H9 (cell line): ENCODE measurements around the gene KAT6B. TPM values are rescaled to one million over a fixed set of nuclear protein-coding genes. Genes with fewer than 3 reads are reported as not detected.

Experiments
- DNase-seq: peaks from one replicate; pipeline ENCODE4 v3.0.0-alpha.2; 2017
- H2AFZ ChIP-seq: one replicate; pipeline ENCODE4 v1.6.1; 2013; ENCODE audit warnings: mild to moderate bottlenecking, low read length, control low read depth, moderate library complexity
- H2AK5ac ChIP-seq: 2 replicates; pipeline ENCODE4 v1.6.1; 2013; ENCODE audit warnings: low read length, control low read depth, mixed read lengths; ENCODE audit not compliant: insufficient read length
- H2BK120ac ChIP-seq: one replicate; pipeline ENCODE4 v1.6.1; 2013; ENCODE audit warnings: low read depth, mild to moderate bottlenecking, low read length, control low read depth, inconsistent platforms; ENCODE audit not compliant: poor library complexity, severe bottlenecking
- H2BK12ac ChIP-seq: 2 replicates; pipeline ENCODE4 v1.6.1; 2013; ENCODE audit warnings: low read length, control low read depth, mixed read lengths, low read depth; ENCODE audit not compliant: insufficient read length
- H2BK15ac ChIP-seq: 2 replicates; pipeline ENCODE4 v1.6.1; 2013; ENCODE audit warnings: low read depth, low read length, control low read depth
- H2BK20ac ChIP-seq: one replicate; pipeline ENCODE4 v1.6.1; 2013; ENCODE audit warnings: low read depth, mild to moderate bottlenecking, low read length, control low read depth, inconsistent platforms; ENCODE audit not compliant: poor library complexity, severe bottlenecking
- H2BK5ac ChIP-seq: 2 replicates; pipeline ENCODE4 v1.6.1; 2013; ENCODE audit warnings: low read length, control low read depth, mixed read lengths; ENCODE audit not compliant: insufficient read length
- H3K14ac ChIP-seq: 2 replicates; pipeline ENCODE4 v1.6.1; 2013; ENCODE audit warnings: low read length, control low read depth; ENCODE audit not compliant: insufficient read depth
- H3K18ac ChIP-seq: 2 replicates; pipeline ENCODE4 v1.6.1; 2013; ENCODE audit warnings: low read depth, mild to moderate bottlenecking, mixed read lengths, low read length, control low read depth; ENCODE audit not compliant: insufficient read length
- H3K23ac ChIP-seq: 2 replicates; pipeline ENCODE4 v1.6.1; 2013; ENCODE audit warnings: low read length, control low read depth, mixed read lengths, low read depth; ENCODE audit not compliant: insufficient read length
- H3K23me2 ChIP-seq: 2 replicates; pipeline ENCODE4 v1.6.1; 2013; ENCODE audit warnings: low read depth, mild to moderate bottlenecking, mixed read lengths, low read length, control low read depth; ENCODE audit not compliant: insufficient read length, poor library complexity, severe bottlenecking
- H3K27ac ChIP-seq: 2 replicates; pipeline ENCODE4 v1.5.1; 2013; ENCODE audit warnings: low read length, control low read depth, mixed read lengths, low read depth; ENCODE audit not compliant: insufficient read length
- H3K27me3 ChIP-seq: 2 replicates; pipeline ENCODE4 v1.6.1; 2013; ENCODE audit warnings: low read length, control low read depth, inconsistent platforms; ENCODE audit not compliant: insufficient read depth
- H3K4ac ChIP-seq: 2 replicates; pipeline ENCODE4 v1.6.1; 2013; ENCODE audit warnings: low read depth, mild to moderate bottlenecking, control low read depth, inconsistent platforms, low read length, moderate library complexity
- H3K4me1 ChIP-seq: 2 replicates; pipeline ENCODE4 v1.6.1; 2013; ENCODE audit warnings: low read length, control low read depth, inconsistent platforms; ENCODE audit not compliant: insufficient read depth
- H3K4me2 ChIP-seq: 2 replicates; pipeline ENCODE4 v1.6.1; 2013; ENCODE audit warnings: low read length, control low read depth, mixed read lengths; ENCODE audit not compliant: insufficient read length, insufficient read depth
- H3K56ac ChIP-seq: 2 replicates; pipeline ENCODE4 v1.6.1; 2013; ENCODE audit warnings: low read depth, mild to moderate bottlenecking, mixed read lengths, low read length, control low read depth; ENCODE audit not compliant: insufficient read length
- H3K79me1 ChIP-seq: 2 replicates; pipeline ENCODE4 v1.6.1; 2013; ENCODE audit warnings: low read depth, mild to moderate bottlenecking, moderate library complexity, low read length, control low read depth, inconsistent platforms; ENCODE audit not compliant: insufficient read depth, poor library complexity, severe bottlenecking
- H3K79me2 ChIP-seq: 2 replicates; pipeline ENCODE4 v1.6.1; 2013; ENCODE audit warnings: low read length, control low read depth, inconsistent platforms; ENCODE audit not compliant: insufficient read depth
- H3K9ac ChIP-seq: 2 replicates; pipeline ENCODE4 v1.6.1; 2013; ENCODE audit warnings: low read length, control low read depth, mixed read lengths; ENCODE audit not compliant: insufficient read length; ENCODE audit errors: extremely low read depth
- H3K9me3 ChIP-seq: one replicate; pipeline ENCODE4 v1.6.1; 2013; ENCODE audit warnings: low read depth, low read length, inconsistent platforms; ENCODE audit not compliant: control insufficient read depth
- H3T11ph ChIP-seq: one replicate; pipeline ENCODE4 v1.6.1; 2013; ENCODE audit warnings: mild to moderate bottlenecking, low read length, control low read depth, inconsistent platforms
- H4K20me1 ChIP-seq: one replicate; pipeline ENCODE4 v1.6.1; 2013; ENCODE audit not compliant: control insufficient read depth, insufficient read length, insufficient read depth
- H4K5ac ChIP-seq: 2 replicates; pipeline ENCODE4 v1.6.1; 2013; ENCODE audit warnings: low read depth, mild to moderate bottlenecking, mixed read lengths, low read length, control low read depth; ENCODE audit not compliant: insufficient read length
- H4K8ac ChIP-seq: replicated peaks from 2 replicates; pipeline ENCODE4 v1.6.1; 2013; ENCODE audit warnings: low read length, control low read depth, mixed read lengths, low read depth; ENCODE audit not compliant: insufficient read length
- H4K91ac ChIP-seq: 2 replicates; pipeline ENCODE4 v1.6.1; 2013; ENCODE audit warnings: low read depth, mild to moderate bottlenecking, moderate library complexity, mixed read lengths, low read length, control low read depth; ENCODE audit not compliant: insufficient read length
- H3K27ac Mint-ChIP-seq, 3 experiments: 2 replicates in 2 of 3; 3 replicates in 1 of 3; pipeline ENCODE4 v1.8.0; 2020 to 2021; ENCODE audit warnings: mixed read lengths in 3 of 3, mild to moderate bottlenecking in 1 of 3, moderate library complexity in 1 of 3
- H3K27me3 Mint-ChIP-seq: 2 replicates; pipeline ENCODE4 v1.8.0; 2021; ENCODE audit warnings: low read depth, mild to moderate bottlenecking, moderate library complexity, mixed read lengths
- H3K36me3 Mint-ChIP-seq, 3 experiments: 2 replicates in 2 of 3; 3 replicates in 1 of 3; pipeline ENCODE4 v1.8.0; 2020 to 2021; ENCODE audit warnings: low read depth in 3 of 3, mixed read lengths in 3 of 3; ENCODE audit not compliant: insufficient read depth in 1 of 3
- H3K4me1 Mint-ChIP-seq, 2 experiments: 2 replicates each; pipeline ENCODE4 v1.8.0; 2020; ENCODE audit warnings: mixed read lengths in 2 of 2
- H3K4me3 Mint-ChIP-seq, 2 experiments: 2 replicates in 1 of 2; 3 replicates in 1 of 2; pipeline ENCODE4 v1.8.0; 2020 to 2021; ENCODE audit warnings: mild to moderate bottlenecking in 2 of 2, mixed read lengths in 2 of 2, moderate library complexity in 1 of 2
- H3K9me3 Mint-ChIP-seq, 2 experiments: 2 replicates in 1 of 2; 3 replicates in 1 of 2; pipeline ENCODE4 v1.8.0; 2020; ENCODE audit warnings: mild to moderate bottlenecking in 2 of 2, mixed read lengths in 2 of 2, moderate library complexity in 1 of 2
- CTCF ChIP-seq: fragments of 200-600 bp; sonication (generic); conservative IDR thresholded peaks from 3 replicates; pipeline ENCODE4 v1.8.0; 2021; ENCODE audit warnings: antibody characterized with exemption, mild to moderate bottlenecking
- WGBS: extraction: QIAGEN DNeasy Blood & Tissue Kit; methylation state at CpG from one replicate; pipeline ENCODE4 v1.1.7; 2013; ENCODE audit warnings: missing lambda C conversion rate, low lambda C conversion rate, mixed read lengths; ENCODE audit not compliant: insufficient read length; ENCODE audit errors: extremely low coverage; 5-methylcytosine and 5-hydroxymethylcytosine counted together
- total RNA-seq: library from RNA; stranded (reverse); gene quantifications from 2 replicates; pipeline ENCODE4 v1.2.1, GENCODE V29; 2021

KAT6B gene
- total RNA-seq, 1 experiment from 2014 or later, result 34.2 TPM

GRCh38 chr10:74969530-74969929, 143.1 kb downstream of the KAT6B start:
- Histone ChIP-seq H3K27me3 (no peaks in the 10 kb centered on the region), H3T11ph (no peak overlapping the region), H3K4ac (no peak overlapping the region), H3K79me1 (peaks cover 3% of the 10 kb centered on the region), H2BK12ac (no peak overlapping the region), H3K23ac (no peak overlapping the region), H2BK20ac (no peak overlapping the region), H2AK5ac (no peak overlapping the region), H4K8ac (no peak overlapping the region), H3K9me3 (no peaks in the 10 kb centered on the region), H3K9ac (no peak overlapping the region), H3K23me2 (no peaks in the 10 kb centered on the region), H2BK120ac (no peak overlapping the region), H2BK15ac (no peak overlapping the region), H3K79me2 (no peaks in the 10 kb centered on the region), H3K27ac (no peak overlapping the region), H3K4me1 (peaks cover 3% of the 10 kb centered on the region; the same call in 1 of the 2 replicates), H4K91ac (no peak overlapping the region), H3K4me2 (no peak overlapping the region), H2AFZ (no peak overlapping the region), H4K20me1 (no peaks in the 10 kb centered on the region), H3K14ac (no peak overlapping the region), H3K56ac (no peak overlapping the region), H3K18ac (no peak overlapping the region), H4K5ac (no peak overlapping the region), H2BK5ac (no peak overlapping the region)
- no peak for TF ChIP-seq CTCF
- Mint-ChIP-seq H3K27ac (no peak overlapping the region), H3K4me3 (no peak overlapping the region), H3K4me1 (peaks cover 22% of the 10 kb centered on the region in 2 experiments), H3K9me3 (peaks cover 3 to 4% of the 10 kb centered on the region in 2 experiments; a peak in 3 of 5 replicates), H3K27me3 (no peaks in the 10 kb centered on the region), H3K36me3 (peaks cover 3 to 6% (median 6%) of the 10 kb centered on the region in 3 experiments; a peak in 6 of 7 replicates)
- DNase-seq, result no peak
- WGBS, result no CpG with 5 or more reads among the region's 4 CpGs
